NCI-H146 treated with DMSO at 0.1 percent for 48 hours (cell line): ENCODE measurements around the gene DIP2C.
"Not testable (repeated sequence)": the region's sequence is repeated elsewhere in the genome, so short reads cannot be mapped to it uniquely, and the experiment has no call there.

Source experiments
- DNase-seq: peaks from one replicate; lab custom pipeline; 2025; ENCODE audit not compliant: unreplicated experiment; lab: John Stamatoyannopoulos, UW

Gene DIP2C

GRCh38 chr10:425365-425764 lies 264.1 kb downstream of the DIP2C start:
- DNase-seq: not testable (repeated sequence)

- DNase-seq: not testable (repeated sequence)
Measured at GRCh38 chr10:424724-425123, 264.7 kb downstream of the DIP2C start.

GRCh38 chr10:423178-423577 lies 266.3 kb downstream of the DIP2C start:
- no peak for DNase-seq

- no peak for DNase-seq
Measured at GRCh38 chr10:422675-423074, 266.8 kb downstream of the DIP2C start.

GRCh38 chr10:422241-422640 lies 267.2 kb downstream of the DIP2C start:
- no peak for DNase-seq

- DNase-seq: no peak
Measured at GRCh38 chr10:421170-421569, 268.3 kb downstream of the DIP2C start.

GRCh38 chr10:420154-421121 lies 269.0 kb downstream of the DIP2C start:
- DNase-seq: no peak

GRCh38 chr10:418894-419293 lies 270.6 kb downstream of the DIP2C start:
- DNase-seq: no peak

GRCh38 chr10:418226-418625 lies 271.2 kb downstream of the DIP2C start:
- no peak for DNase-seq

- DNase-seq: no peak
Measured at GRCh38 chr10:416091-416515, 273.4 kb downstream of the DIP2C start.

- DNase-seq: no peak
Measured at GRCh38 chr10:413662-414071, 275.8 kb downstream of the DIP2C start.

GRCh38 chr10:412109-412508 lies 277.4 kb downstream of the DIP2C start:
- no peak for DNase-seq

- DNase-seq: no peak
Measured at GRCh38 chr10:411603-412002, 277.9 kb downstream of the DIP2C start.

- DNase-seq: no peak
Measured at GRCh38 chr10:409408-410040, 279.9 kb downstream of the DIP2C start.

- peak; percentile 56 for DNase-seq
Measured at GRCh38 chr10:408236-408635, 281.2 kb downstream of the DIP2C start.

- DNase-seq: no peak
Measured at GRCh38 chr10:406976-407375, 282.5 kb downstream of the DIP2C start.

GRCh38 chr10:405648-406047 lies 283.8 kb downstream of the DIP2C start:
- no peak for DNase-seq

GRCh38 chr10:404991-405390 lies 284.5 kb downstream of the DIP2C start:
- no peak for DNase-seq

GRCh38 chr10:404346-404745 lies 285.1 kb downstream of the DIP2C start:
- DNase-seq: no peak

- DNase-seq: no peak
Measured at GRCh38 chr10:398954-399353, 290.5 kb downstream of the DIP2C start.

- DNase-seq: no peak
Measured at GRCh38 chr10:397321-398068, 292.0 kb downstream of the DIP2C start.
